ENCODE data around the gene PPP1R7. TPM values are rescaled to one million over a fixed set of nuclear protein-coding genes. Genes with fewer than 3 reads are reported as not detected.

PPP1R7 gene
- total RNA-seq, 3 donors from 2014 or later (not counting 1 experiment from before 2014, with no cell fraction given): 57.8 to 66.3 (median 60.4) TPM

DNA sequence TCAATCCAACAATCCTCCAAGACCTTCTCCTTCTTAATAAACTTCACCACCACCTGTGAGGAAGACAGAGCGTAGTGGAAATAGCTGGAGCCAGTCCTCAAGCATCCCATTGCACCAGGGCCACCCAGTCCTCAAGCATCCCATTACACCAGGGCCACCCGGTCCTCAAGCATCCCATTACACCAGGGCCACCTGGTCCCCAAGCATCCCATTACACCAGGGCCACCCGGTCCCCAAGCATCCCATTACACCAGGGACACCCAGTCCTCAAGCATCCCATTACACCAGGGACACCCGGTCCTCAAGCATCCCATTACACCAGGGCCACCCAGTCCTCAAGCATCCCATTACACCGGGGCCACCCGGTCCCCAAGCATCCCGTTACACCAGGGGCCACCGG, 34.9 kb upstream of the PPP1R7 start:
- Histone ChIP-seq H3K4me1 (ENCODE audit: control insufficient read depth, insufficient read depth, low read length) (peaks cover 14% of the 10 kb centered on the region), H3K27ac (ENCODE audit: low read length) (no peak overlapping the region), H3K36me3 (ENCODE audit: control insufficient read depth, insufficient read depth, low read length) (peaks cover 6% of the 10 kb centered on the region), H3K27me3 (ENCODE audit: control insufficient read depth, insufficient read depth, low read length) (no peaks in the 10 kb centered on the region), H3K9me3 (ENCODE audit: control insufficient read depth, insufficient read depth, low read length) (no peaks in the 10 kb centered on the region), H3K4me3 (ENCODE audit: low read length) (no peak overlapping the region)
- TF ChIP-seq, protein P1, sequence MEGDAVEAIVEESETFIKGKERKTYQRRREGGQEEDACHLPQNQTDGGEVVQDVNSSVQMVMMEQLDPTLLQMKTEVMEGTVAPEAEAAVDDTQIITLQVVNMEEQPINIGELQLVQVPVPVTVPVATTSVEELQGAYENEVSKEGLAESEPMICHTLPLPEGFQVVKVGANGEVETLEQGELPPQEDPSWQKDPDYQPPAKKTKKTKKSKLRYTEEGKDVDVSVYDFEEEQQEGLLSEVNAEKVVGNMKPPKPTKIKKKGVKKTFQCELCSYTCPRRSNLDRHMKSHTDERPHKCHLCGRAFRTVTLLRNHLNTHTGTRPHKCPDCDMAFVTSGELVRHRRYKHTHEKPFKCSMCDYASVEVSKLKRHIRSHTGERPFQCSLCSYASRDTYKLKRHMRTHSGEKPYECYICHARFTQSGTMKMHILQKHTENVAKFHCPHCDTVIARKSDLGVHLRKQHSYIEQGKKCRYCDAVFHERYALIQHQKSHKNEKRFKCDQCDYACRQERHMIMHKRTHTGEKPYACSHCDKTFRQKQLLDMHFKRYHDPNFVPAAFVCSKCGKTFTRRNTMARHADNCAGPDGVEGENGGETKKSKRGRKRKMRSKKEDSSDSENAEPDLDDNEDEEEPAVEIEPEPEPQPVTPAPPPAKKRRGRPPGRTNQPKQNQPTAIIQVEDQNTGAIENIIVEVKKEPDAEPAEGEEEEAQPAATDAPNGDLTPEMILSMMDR (IDR thresholded peaks at IDR 0.05): no peak
- Mint-ChIP-seq H3K27me3 (ENCODE audit: low read depth in 2 of 2) (no peaks in the 10 kb centered on the region), H3K27ac (no peak overlapping the region), H3K9me3 (no peaks in the 10 kb centered on the region), H3K36me3 (no peaks in the 10 kb centered on the region), H3K4me1 (no peaks in the 10 kb centered on the region), H3K4me3 (no peak overlapping the region)
- ATAC-seq (no peak), DNase-seq (no peak)
- WGBS (ENCODE audit: insufficient coverage): 95% methylated on average over 8 of the region's 8 CpGs
- intact Hi-C loops (cut with micrococcal nuclease): no loop called here

DNA sequence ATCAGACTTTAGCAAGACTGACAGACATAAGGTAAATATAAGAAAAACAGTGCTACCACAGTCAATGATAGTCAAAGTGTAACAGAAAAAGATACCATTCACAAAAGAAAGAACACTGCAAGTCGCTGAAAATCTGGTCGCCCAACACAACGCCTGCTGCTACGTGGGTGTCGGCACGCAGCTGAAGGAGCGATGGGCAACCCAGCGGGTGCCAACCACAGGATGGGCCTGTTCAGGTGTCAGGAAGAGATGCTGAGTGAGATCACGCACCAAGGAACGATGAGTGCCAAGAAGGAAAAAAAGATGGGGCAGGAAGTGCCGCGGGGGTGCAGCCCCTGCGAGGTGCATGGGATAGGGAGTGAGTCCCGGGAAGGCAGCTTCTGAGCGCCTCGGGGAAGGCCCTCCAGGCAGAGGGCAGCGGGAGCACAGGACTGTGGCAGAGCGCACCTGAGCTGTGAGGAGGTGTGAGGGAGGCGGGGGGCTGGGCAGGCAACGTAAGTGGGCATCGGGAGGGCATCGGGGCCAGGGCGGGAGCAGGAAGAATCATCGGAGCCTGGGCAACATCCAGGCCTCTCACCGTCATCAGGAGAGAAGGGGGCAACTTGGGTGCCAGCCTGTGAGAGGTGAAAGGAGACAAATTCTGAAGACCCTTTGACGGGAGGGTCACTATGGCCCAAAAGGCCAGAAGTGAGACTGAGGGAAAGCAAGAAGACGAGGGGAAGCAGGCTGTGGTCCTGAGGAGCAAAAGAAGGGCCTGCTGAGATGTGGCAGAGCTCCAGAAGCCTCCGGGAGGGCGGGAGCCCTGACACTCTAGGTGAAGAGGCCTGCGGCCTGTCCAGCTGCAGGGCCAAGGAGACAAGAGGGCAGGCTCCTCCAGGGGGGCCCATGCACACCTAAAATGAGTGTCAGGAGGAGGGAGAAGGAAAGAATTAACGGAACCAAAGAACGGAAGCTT, 33.4 kb upstream of the PPP1R7 start:
- H3K4me3 Mint-ChIP-seq: no peak overlapping the region

DNA sequence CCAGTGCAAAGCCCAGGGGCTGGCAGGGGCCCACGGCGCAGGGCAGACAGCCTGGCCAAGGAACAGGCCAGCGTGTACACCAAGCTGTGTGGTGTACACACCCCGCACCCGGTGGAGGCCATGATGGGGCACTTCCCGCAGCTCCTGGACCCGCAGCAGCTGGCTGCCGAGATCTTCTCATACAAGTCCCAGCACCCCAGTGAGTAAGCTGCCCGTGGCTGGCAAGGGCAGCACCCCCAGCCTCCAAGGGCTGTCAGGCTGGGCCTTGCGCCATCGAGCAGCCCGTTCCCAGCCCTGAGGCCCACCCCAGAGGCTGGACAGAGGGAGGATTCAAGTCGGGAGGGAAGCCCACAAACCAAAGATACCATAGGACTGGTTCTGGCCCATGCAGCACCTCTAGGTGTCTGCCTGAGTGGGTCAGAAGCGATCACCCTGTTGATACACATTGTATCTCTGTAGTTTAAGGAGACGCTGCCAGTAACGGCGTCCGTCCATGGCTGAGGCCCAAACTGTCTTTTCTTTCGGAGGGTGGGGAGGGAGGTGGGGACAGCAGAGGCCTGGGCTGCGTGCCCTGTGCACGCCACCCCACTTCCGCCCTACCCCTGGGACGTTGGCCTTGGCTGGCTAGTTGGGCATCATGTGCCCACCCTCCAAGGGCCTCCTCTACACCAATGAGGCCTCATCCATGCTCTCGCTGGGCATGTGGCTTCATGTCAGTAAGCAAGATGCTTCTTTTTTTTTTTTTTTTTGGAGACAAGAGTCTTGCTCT, 31.3 kb upstream of the PPP1R7 start:
- WGBS (ENCODE audit: insufficient coverage): 97% methylated on average over 24 of the region's 24 CpGs

More for the DNA sequence above, 33.4 kb upstream of the PPP1R7 start:
- H3K9me3 Mint-ChIP-seq: no peaks in the 10 kb centered on the region
- 96% methylated on average over 30 of the region's 32 CpGs for WGBS (ENCODE audit: insufficient coverage)
- no peak overlapping the region for H3K27ac Mint-ChIP-seq
- no peak for DNase-seq
- Histone ChIP-seq H3K27me3 (ENCODE audit: control insufficient read depth, insufficient read depth, low read length) (no peaks in the 10 kb centered on the region), H3K27ac (ENCODE audit: low read length) (no peak overlapping the region), H3K9me3 (ENCODE audit: control insufficient read depth, insufficient read depth, low read length) (no peaks in the 10 kb centered on the region), H3K36me3 (ENCODE audit: control insufficient read depth, insufficient read depth, low read length) (peaks cover 8% of the 10 kb centered on the region), H3K4me1 (ENCODE audit: control insufficient read depth, insufficient read depth, low read length) (peaks cover 4% of the 10 kb centered on the region), H3K4me3 (ENCODE audit: low read length) (no peak overlapping the region)
- no peaks in the 10 kb centered on the region for H3K36me3 Mint-ChIP-seq
- no peaks in the 10 kb centered on the region for H3K27me3 Mint-ChIP-seq (ENCODE audit: low read depth in 2 of 2)
- no peaks in the 10 kb centered on the region for H3K4me1 Mint-ChIP-seq
- intact Hi-C loops (cut with micrococcal nuclease): no loop called here
- TF ChIP-seq, protein P1 (IDR thresholded peaks at IDR 0.05): no peak
- ATAC-seq: no peak

More for the DNA sequence above, 31.3 kb upstream of the PPP1R7 start:
- DNase-seq: no peak
- H3K27me3 ChIP-seq (ENCODE audit: control insufficient read depth, insufficient read depth, low read length): no peaks in the 10 kb centered on the region
- no peaks in the 10 kb centered on the region for H3K27me3 Mint-ChIP-seq (ENCODE audit: low read depth in 2 of 2)
- H3K36me3 ChIP-seq (ENCODE audit: control insufficient read depth, insufficient read depth, low read length): peaks cover 9% of the 10 kb centered on the region
- H3K9me3 Mint-ChIP-seq: no peaks in the 10 kb centered on the region
- H3K27ac ChIP-seq (ENCODE audit: low read length): no peak overlapping the region
- TF ChIP-seq, protein P1 (IDR thresholded peaks at IDR 0.05): no peak
- no peaks in the 10 kb centered on the region for H3K4me1 Mint-ChIP-seq
- no peak overlapping the region for H3K27ac Mint-ChIP-seq
- no peaks in the 10 kb centered on the region for H3K4me1 ChIP-seq (ENCODE audit: control insufficient read depth, insufficient read depth, low read length)
- no peak for ATAC-seq
- H3K36me3 Mint-ChIP-seq: no peaks in the 10 kb centered on the region
- H3K4me3 ChIP-seq (ENCODE audit: low read length): no peak overlapping the region
- intact Hi-C loops (cut with micrococcal nuclease): no loop called here
- H3K4me3 Mint-ChIP-seq: no peak overlapping the region
- H3K9me3 ChIP-seq (ENCODE audit: control insufficient read depth, insufficient read depth, low read length): no peaks in the 10 kb centered on the region
